ENCODE measurements around the gene SEC16A.

GRCh38 chr9:136472640-136473353 is 10.0 kb downstream of the SEC16A start:
- TF ChIP-seq CTCF (IDR thresholded peaks at IDR 0.05) (no peak), POLR2A (IDR thresholded peaks at IDR 0.05) (no peak)
